Peyer's patch (tissue), 4 donors: ENCODE data around the gene SYNE2.

Source experiments
- POLR2A ChIP-seq, 2 donors: fragments of 450-650 bp; IDR thresholded peaks; one replicate each; pipeline ENCODE4 v1.5.1; 2017; ENCODE audit warnings: antibody characterized with exemption in 2 of 2, mild to moderate bottlenecking in 2 of 2, moderate library complexity in 2 of 2
- TF ChIP-seq, protein P1 (sequence below), 6 experiments: fragments of 450-650 bp in 4 of 6; fragments of 200-600 bp in 2 of 6; sonication (generic) in 1 of 6; IDR thresholded peaks; one replicate each; pipeline ENCODE4 v1.5.1; 2017 to 2019; ENCODE audit warnings: antibody characterized with exemption in 6 of 6, mild to moderate bottlenecking in 3 of 6, moderate library complexity in 1 of 6

- TF ChIP-seq, protein P1, sequence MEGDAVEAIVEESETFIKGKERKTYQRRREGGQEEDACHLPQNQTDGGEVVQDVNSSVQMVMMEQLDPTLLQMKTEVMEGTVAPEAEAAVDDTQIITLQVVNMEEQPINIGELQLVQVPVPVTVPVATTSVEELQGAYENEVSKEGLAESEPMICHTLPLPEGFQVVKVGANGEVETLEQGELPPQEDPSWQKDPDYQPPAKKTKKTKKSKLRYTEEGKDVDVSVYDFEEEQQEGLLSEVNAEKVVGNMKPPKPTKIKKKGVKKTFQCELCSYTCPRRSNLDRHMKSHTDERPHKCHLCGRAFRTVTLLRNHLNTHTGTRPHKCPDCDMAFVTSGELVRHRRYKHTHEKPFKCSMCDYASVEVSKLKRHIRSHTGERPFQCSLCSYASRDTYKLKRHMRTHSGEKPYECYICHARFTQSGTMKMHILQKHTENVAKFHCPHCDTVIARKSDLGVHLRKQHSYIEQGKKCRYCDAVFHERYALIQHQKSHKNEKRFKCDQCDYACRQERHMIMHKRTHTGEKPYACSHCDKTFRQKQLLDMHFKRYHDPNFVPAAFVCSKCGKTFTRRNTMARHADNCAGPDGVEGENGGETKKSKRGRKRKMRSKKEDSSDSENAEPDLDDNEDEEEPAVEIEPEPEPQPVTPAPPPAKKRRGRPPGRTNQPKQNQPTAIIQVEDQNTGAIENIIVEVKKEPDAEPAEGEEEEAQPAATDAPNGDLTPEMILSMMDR (IDR thresholded peaks at IDR 0.05) = no peak
- no peak for TF ChIP-seq POLR2A (IDR thresholded peaks at IDR 0.05)
Observed at GRCh38 chr14:64064447-64064846, 211.6 kb downstream of the SYNE2 start.
